Lung (tissue), 12 donors: ENCODE results near the gene ITPR1. TPM values are rescaled to one million over a fixed set of nuclear protein-coding genes. Genes with fewer than 3 reads are reported as not detected.

Experiments
- ATAC-seq: fragments of 200-7000 bp; cut with Tn5 transposase; one replicate; pipeline ENCODE4 v1.9.1; 2020; ENCODE audit warnings: moderate number of reproducible peaks; ENCODE audit not compliant: insufficient read depth, low FRiP score
- DNase-seq, 3 donors: peaks; one replicate each; pipeline ENCODE4 v3.0.0-alpha.2; 2013 to 2017
- H3K27ac ChIP-seq, 2 donors: one replicate each; pipeline ENCODE4 v1.5.1; 2013; ENCODE audit warnings: mild to moderate bottlenecking in 2 of 2, moderate library complexity in 2 of 2, control low read depth in 1 of 2, inconsistent platforms in 1 of 2, low read depth in 1 of 2, low read length in 1 of 2
- H3K27me3 ChIP-seq, 3 donors: one replicate each; pipeline ENCODE4 v1.5.1; 2013; ENCODE audit warnings: low read length in 2 of 3; ENCODE audit not compliant: control insufficient read depth in 3 of 3, insufficient read depth in 3 of 3
- H3K36me3 ChIP-seq, 4 donors: one replicate each; pipeline ENCODE4 v1.5.1; 2013; ENCODE audit warnings: low read length in 4 of 4, mild to moderate bottlenecking in 1 of 4, moderate library complexity in 1 of 4; ENCODE audit not compliant: control insufficient read depth in 4 of 4, insufficient read depth in 4 of 4
- H3K4me1 ChIP-seq, 5 donors: one replicate each; pipeline ENCODE4 v1.5.1; 2013; ENCODE audit warnings: low read length in 5 of 5, mild to moderate bottlenecking in 2 of 5, moderate library complexity in 1 of 5; ENCODE audit not compliant: control insufficient read depth in 5 of 5, insufficient read depth in 5 of 5
- H3K4me3 ChIP-seq: one replicate; pipeline ENCODE4 v1.5.1; 2013; ENCODE audit warnings: mild to moderate bottlenecking, control low read depth, moderate library complexity
- H3K9ac ChIP-seq, 2 donors: one replicate each; pipeline ENCODE4 v1.5.1; 2013; ENCODE audit warnings: low read length in 2 of 2, control low read depth in 1 of 2; ENCODE audit not compliant: insufficient read depth in 1 of 2
- H3K9me3 ChIP-seq, 4 donors: one replicate each; pipeline ENCODE4 v1.5.1; 2013; ENCODE audit warnings: low read length in 3 of 4, mild to moderate bottlenecking in 1 of 4, moderate library complexity in 1 of 4; ENCODE audit not compliant: control insufficient read depth in 4 of 4, insufficient read depth in 3 of 4
- CTCF ChIP-seq: IDR thresholded peaks from 2 replicates; pipeline ENCODE4 v1.5.1; 2012; ENCODE audit warnings: mild to moderate bottlenecking; ENCODE audit errors: control extremely low read depth, extremely low read depth
- WGBS, 2 donors: extraction: QIAGEN DNeasy Blood & Tissue Kit; methylation state at CpG; one replicate each; pipeline ENCODE4 v1.1.7; 2013; 5-methylcytosine and 5-hydroxymethylcytosine counted together
- polyA plus RNA-seq, 2 donors: library from polyadenylated mRNA; stranded (reverse); fragments of 200-250 nt; gene quantifications; one replicate each; pipeline ENCODE4 v1.2.1, GENCODE V29; 2013
- total RNA-seq, 2 donors: library from RNA; depleted of rRNA in 1 of 2; stranded (reverse); fragments of >200 nt in 1 of 2; gene quantifications; one replicate each; pipeline ENCODE4 v1.2.1, GENCODE V29; 2014 to 2021
- donor health status: control.
- donor health status: control.
- donor health status: Bipolar disorder and iron deficiency.
- donor health status: healthy.
- donor health status: DM: yes; HTN: yes; CAD: no.

ITPR1 gene
- total and polyA plus RNA-seq, 4 donors = 12.4 to 152 (median 44.1) TPM

- ATAC-seq (peak; percentile 39), DNase-seq (peak in 1 of 3 donors; percentile 39)
- peak overlapping the region in 1 of 2 donors; percentile 71 for H3K27ac ChIP-seq
- peaks cover 0 to 11% (median 2%) of the 10 kb centered on the region in 4 donors for H3K36me3 ChIP-seq
- H3K4me3 ChIP-seq = no peak overlapping the region
- 29 to 44% methylated on average over 6 of the region's 6 CpGs for WGBS, 2 donors
- peak; percentile 45 for TF ChIP-seq CTCF
- no peak overlapping the region for H3K9ac ChIP-seq
- peaks cover 0 to 7% (median 4%) of the 10 kb centered on the region in 5 donors for H3K4me1 ChIP-seq
- no peaks in the 10 kb centered on the region for H3K9me3 ChIP-seq
- H3K27me3 ChIP-seq = no peaks in the 10 kb centered on the region
Observed at GRCh38 chr3:4722103-4722502, 229.0 kb downstream of the ITPR1 start.

- Histone ChIP-seq H3K27ac (peak overlapping the region in 1 of 2 donors; percentile 21), H3K9me3 (no peaks in the 10 kb centered on the region), H3K36me3 (peaks cover 0 to 15% (median 2%) of the 10 kb centered on the region in 4 donors), H3K4me3 (no peak overlapping the region), H3K27me3 (no peaks in the 10 kb centered on the region), H3K4me1 (peaks cover 0 to 7% (median 3%) of the 10 kb centered on the region in 5 donors), H3K9ac (no peak overlapping the region)
- no peak for TF ChIP-seq CTCF
- 64 to 66% methylated on average over 10 of the region's 10 CpGs for WGBS, 2 donors
- ATAC-seq (no peak), DNase-seq (no peak)
Observed at GRCh38 chr3:4724051-4724629, 231.0 kb downstream of the ITPR1 start.

GRCh38 chr3:4726549-4726948 lies 233.4 kb downstream of the ITPR1 start:
- 90 to 96% methylated on average over 5 of the region's 5 CpGs for WGBS, 2 donors
- TF ChIP-seq CTCF = no peak
- no peak overlapping the region for H3K4me3 ChIP-seq
- no peaks in the 10 kb centered on the region for H3K9me3 ChIP-seq
- no peaks in the 10 kb centered on the region for H3K27me3 ChIP-seq
- no peak overlapping the region for H3K9ac ChIP-seq
- H3K4me1 ChIP-seq = peaks cover 0 to 6% (median 0%) of the 10 kb centered on the region in 5 donors
- H3K36me3 ChIP-seq = peaks cover 0 to 15% (median 3%) of the 10 kb centered on the region in 4 donors
- no peak overlapping the region for H3K27ac ChIP-seq
- DNase-seq (no peak), ATAC-seq (no peak)
